Islet precursor cell (in vitro differentiated cells): ENCODE results near the gene C1S.
"Not testable (repeated sequence)": the region's sequence is repeated elsewhere in the genome, so short reads cannot be mapped to it uniquely, and the experiment has no call there.

Experiments
- DNase-seq: peaks from one replicate; pipeline ENCODE4 v3.0.0-alpha.2; 2018

Gene C1S

GRCh38 chr12:7060353-7060954 is at the start of gene C1S:
Gene C1S, plus strand, starts transcription at chr12:7060718. Its CDS starts 1,195 bp downstream, at chr12:7061913.
- DNase-seq, result peak; percentile 93

- not testable (repeated sequence) for DNase-seq
These were observed 49.1 kb upstream of the C1S start for GRCh38 chr12:7011398-7011797.

GRCh38 chr12:7012024-7012607 is 48.4 kb upstream of the C1S start:
- DNase-seq, result no peak

- DNase-seq, result no peak
These were observed 47.4 kb upstream of the C1S start for GRCh38 chr12:7013101-7013500.

- DNase-seq, result no peak
These were observed 44.8 kb upstream of the C1S start for GRCh38 chr12:7015555-7016370.

- no peak for DNase-seq
These were observed 43.5 kb upstream of the C1S start for GRCh38 chr12:7016958-7017571.

- DNase-seq, result no peak
These were observed 42.6 kb upstream of the C1S start for GRCh38 chr12:7017870-7018349.

GRCh38 chr12:7018350-7019042 is 42.0 kb upstream of the C1S start, which contains the start of gene LPCAT3:
Gene LPCAT3, minus strand, starts transcription at chr12:7018476. Its CDS starts 52 bp downstream, at chr12:7018424.
- peak; percentile 99 for DNase-seq

- DNase-seq, result no peak
These were observed 41.4 kb upstream of the C1S start for GRCh38 chr12:7019043-7019569.

GRCh38 chr12:7021956-7022355 is 38.6 kb upstream of the C1S start:
- DNase-seq, result no peak

- DNase-seq, result no peak
These were observed 37.4 kb upstream of the C1S start for GRCh38 chr12:7023114-7023513.

- DNase-seq, result no peak
These were observed 33.7 kb upstream of the C1S start for GRCh38 chr12:7026854-7027253.

- no peak for DNase-seq
These were observed 29.2 kb upstream of the C1S start for GRCh38 chr12:7031306-7031705.

GRCh38 chr12:7032990-7033389 is 27.5 kb upstream of the C1S start:
- no peak for DNase-seq

GRCh38 chr12:7034464-7034863 is 26.1 kb upstream of the C1S start:
- peak; percentile 20 for DNase-seq

- no peak for DNase-seq
These were observed 25.1 kb upstream of the C1S start for GRCh38 chr12:7035463-7035862.

GRCh38 chr12:7037411-7037810 is 23.1 kb upstream of the C1S start:
- DNase-seq, result not testable (repeated sequence)

GRCh38 chr12:7038591-7038990 is 21.9 kb upstream of the C1S start:
- no peak for DNase-seq

GRCh38 chr12:7039403-7039802 is 21.1 kb upstream of the C1S start:
- DNase-seq, result no peak

GRCh38 chr12:7042842-7043241 is 17.7 kb upstream of the C1S start:
- DNase-seq, result no peak

GRCh38 chr12:7045913-7046312 is 14.6 kb upstream of the C1S start:
- no peak for DNase-seq

- no peak for DNase-seq
These were observed 14.0 kb upstream of the C1S start for GRCh38 chr12:7046383-7047105.
